Suprapubic skin (tissue), 4 donors: ENCODE data around the gene NME3. TPM values are rescaled to one million over a fixed set of nuclear protein-coding genes. Genes with fewer than 3 reads are reported as not detected.

Source experiments
- DNase-seq, 2 donors: peaks; one replicate each; pipeline ENCODE4 v3.0.0-alpha.2; 2019; ENCODE audit warnings: low spot score in 2 of 2
- H3K27ac ChIP-seq: fragments of 200-600 bp; sonication (generic); one replicate; pipeline ENCODE4 v1.5.1; 2019
- H3K27me3 ChIP-seq: fragments of 200-600 bp; sonication (generic); one replicate; pipeline ENCODE4 v1.5.1; 2019
- H3K36me3 ChIP-seq: fragments of 200-600 bp; sonication (generic); one replicate; pipeline ENCODE4 v1.5.1; 2019
- H3K4me1 ChIP-seq: fragments of 200-600 bp; sonication (generic); one replicate; pipeline ENCODE4 v1.5.1; 2019
- H3K4me3 ChIP-seq: fragments of 200-600 bp; sonication (generic); one replicate; pipeline ENCODE4 v1.5.1; 2019; ENCODE audit warnings: mild to moderate bottlenecking
- H3K9me3 ChIP-seq: fragments of 200-600 bp; sonication (generic); one replicate; pipeline ENCODE4 v1.5.1; 2019
- EP300 ChIP-seq: sonication (generic); formaldehyde crosslinking; IDR thresholded peaks from one replicate; pipeline ENCODE4 v1.6.1; 2017; ENCODE audit warnings: antibody characterized with exemption
- POLR2A ChIP-seq, 2 donors: fragments of 450-650 bp; IDR thresholded peaks; one replicate each; pipeline ENCODE4 v1.6.1; 2017; ENCODE audit warnings: antibody characterized with exemption in 2 of 2, mild to moderate bottlenecking in 2 of 2, moderate library complexity in 2 of 2
- POLR2AphosphoS5 ChIP-seq, 3 donors: sonication (generic); formaldehyde crosslinking; IDR thresholded peaks; one replicate each; pipeline ENCODE4 v1.6.1; 2017; ENCODE audit warnings: antibody characterized with exemption in 3 of 3
- WGBS: methylation state at CpG from one replicate; pipeline ENCODE4 v1.1.5; 2018; 5-methylcytosine and 5-hydroxymethylcytosine counted together
- total RNA-seq, 4 donors: library from RNA; depleted of rRNA; stranded (reverse); fragments of >200 nt; gene quantifications; one replicate each; pipeline ENCODE4 v1.1.0, GENCODE V29; 2016
- TF ChIP-seq, protein P1 (sequence below), 2 donors: fragments of 200-600 bp in 1 of 2; fragments of 450-650 bp in 1 of 2; sonication (generic) in 1 of 2; IDR thresholded peaks; one replicate each; pipeline ENCODE4 v1.5.1; 2016 to 2019; ENCODE audit warnings: antibody characterized with exemption in 2 of 2, mild to moderate bottlenecking in 1 of 2, moderate library complexity in 1 of 2

Gene NME3
- total RNA-seq: 100 to 1,000 TPM in 3 of 4 donors, 10 to 100 TPM in 1; 76.9 to 115 (median 103) TPM

DNA sequence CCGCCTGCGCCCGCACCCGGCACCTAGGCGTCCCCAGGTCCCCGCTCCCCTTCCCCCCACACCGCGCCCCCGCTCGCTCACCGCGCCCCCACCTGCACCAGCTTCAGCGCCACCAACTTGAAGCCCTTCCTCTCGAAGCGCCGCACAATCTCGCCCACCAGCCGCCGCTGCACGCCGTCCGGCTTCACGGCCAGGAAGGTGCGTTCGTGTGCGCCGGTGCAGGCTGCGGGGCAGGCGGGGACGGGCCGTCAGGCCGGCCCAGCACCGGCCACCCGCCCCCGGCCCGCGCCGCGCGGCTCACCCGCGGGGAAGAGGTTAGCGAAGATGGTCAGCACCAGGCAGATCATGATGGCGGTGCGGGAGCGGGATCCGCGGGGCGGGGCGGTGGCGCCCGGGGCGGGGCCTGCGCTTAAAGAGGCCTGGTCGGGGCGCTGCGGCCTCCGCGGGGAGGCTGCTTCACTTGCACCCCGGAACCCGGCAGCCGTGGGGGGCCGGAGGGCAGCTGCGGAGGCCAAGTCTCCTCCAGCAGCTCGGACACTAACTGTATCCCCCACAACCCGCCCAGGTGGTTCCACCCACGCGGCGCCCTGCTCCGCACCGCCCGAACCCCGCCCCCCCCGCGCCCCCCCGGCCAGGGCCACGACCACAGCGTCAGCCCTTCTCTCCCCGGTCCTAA lies at the start of gene NME3:
Gene NME3 (minus strand): TSS at position 356 of the 676 bp plus-strand sequence. CDS start 9 bp downstream, at position 347.
- no peaks in the 10 kb centered on the region for H3K27me3 ChIP-seq
- 3% methylated on average over 7 of the region's 79 CpGs for WGBS
- TF ChIP-seq, protein P1, sequence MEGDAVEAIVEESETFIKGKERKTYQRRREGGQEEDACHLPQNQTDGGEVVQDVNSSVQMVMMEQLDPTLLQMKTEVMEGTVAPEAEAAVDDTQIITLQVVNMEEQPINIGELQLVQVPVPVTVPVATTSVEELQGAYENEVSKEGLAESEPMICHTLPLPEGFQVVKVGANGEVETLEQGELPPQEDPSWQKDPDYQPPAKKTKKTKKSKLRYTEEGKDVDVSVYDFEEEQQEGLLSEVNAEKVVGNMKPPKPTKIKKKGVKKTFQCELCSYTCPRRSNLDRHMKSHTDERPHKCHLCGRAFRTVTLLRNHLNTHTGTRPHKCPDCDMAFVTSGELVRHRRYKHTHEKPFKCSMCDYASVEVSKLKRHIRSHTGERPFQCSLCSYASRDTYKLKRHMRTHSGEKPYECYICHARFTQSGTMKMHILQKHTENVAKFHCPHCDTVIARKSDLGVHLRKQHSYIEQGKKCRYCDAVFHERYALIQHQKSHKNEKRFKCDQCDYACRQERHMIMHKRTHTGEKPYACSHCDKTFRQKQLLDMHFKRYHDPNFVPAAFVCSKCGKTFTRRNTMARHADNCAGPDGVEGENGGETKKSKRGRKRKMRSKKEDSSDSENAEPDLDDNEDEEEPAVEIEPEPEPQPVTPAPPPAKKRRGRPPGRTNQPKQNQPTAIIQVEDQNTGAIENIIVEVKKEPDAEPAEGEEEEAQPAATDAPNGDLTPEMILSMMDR (IDR thresholded peaks at IDR 0.05): no peak
- TF ChIP-seq POLR2A (IDR thresholded peaks at IDR 0.05) (no peak), POLR2AphosphoS5 (IDR thresholded peaks at IDR 0.05) (no peak), EP300 (no peak)
- H3K36me3 ChIP-seq: peaks cover 37% of the 10 kb centered on the region
- peak within 1 kb of the TSS; percentile 94 for H3K27ac ChIP-seq
- peak; percentile 88 to 92 for DNase-seq
- no peaks in the 10 kb centered on the region for H3K9me3 ChIP-seq
- H3K4me3 ChIP-seq: peak within 1 kb of the TSS; percentile 92
- peaks cover 47% of the 10 kb centered on the region for H3K4me1 ChIP-seq

DNA sequence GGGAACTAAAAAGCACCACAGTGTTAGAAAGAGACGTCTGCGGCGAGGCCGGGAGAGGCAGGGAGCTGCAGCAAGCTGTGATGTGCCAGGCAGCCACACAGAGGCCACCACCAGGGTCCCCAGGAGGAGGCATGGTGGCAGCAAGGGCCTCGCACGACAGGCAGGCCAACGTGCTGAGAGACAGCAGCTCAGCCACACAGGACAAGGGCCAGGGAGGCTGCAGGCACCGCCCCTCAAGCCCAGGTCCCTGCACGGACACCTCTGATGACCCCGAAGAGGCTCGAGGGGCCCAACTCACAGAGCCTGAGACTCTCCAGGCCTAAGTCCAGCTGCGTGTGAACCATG lies 49.6 kb upstream of the NME3 start:
- Histone ChIP-seq H3K36me3 (peaks cover 65% of the 10 kb centered on the region), H3K27me3 (no peaks in the 10 kb centered on the region), H3K4me3 (no peak overlapping the region), H3K27ac (no peak overlapping the region), H3K9me3 (no peaks in the 10 kb centered on the region), H3K4me1 (peaks cover 13% of the 10 kb centered on the region)
- TF ChIP-seq POLR2AphosphoS5 (IDR thresholded peaks at IDR 0.05) (no peak), EP300 (no peak), POLR2A (IDR thresholded peaks at IDR 0.05) (no peak)
- TF ChIP-seq, protein P1 (IDR thresholded peaks at IDR 0.05): no peak
- WGBS: 97% methylated on average over 11 of the region's 12 CpGs
- no peak for DNase-seq

DNA sequence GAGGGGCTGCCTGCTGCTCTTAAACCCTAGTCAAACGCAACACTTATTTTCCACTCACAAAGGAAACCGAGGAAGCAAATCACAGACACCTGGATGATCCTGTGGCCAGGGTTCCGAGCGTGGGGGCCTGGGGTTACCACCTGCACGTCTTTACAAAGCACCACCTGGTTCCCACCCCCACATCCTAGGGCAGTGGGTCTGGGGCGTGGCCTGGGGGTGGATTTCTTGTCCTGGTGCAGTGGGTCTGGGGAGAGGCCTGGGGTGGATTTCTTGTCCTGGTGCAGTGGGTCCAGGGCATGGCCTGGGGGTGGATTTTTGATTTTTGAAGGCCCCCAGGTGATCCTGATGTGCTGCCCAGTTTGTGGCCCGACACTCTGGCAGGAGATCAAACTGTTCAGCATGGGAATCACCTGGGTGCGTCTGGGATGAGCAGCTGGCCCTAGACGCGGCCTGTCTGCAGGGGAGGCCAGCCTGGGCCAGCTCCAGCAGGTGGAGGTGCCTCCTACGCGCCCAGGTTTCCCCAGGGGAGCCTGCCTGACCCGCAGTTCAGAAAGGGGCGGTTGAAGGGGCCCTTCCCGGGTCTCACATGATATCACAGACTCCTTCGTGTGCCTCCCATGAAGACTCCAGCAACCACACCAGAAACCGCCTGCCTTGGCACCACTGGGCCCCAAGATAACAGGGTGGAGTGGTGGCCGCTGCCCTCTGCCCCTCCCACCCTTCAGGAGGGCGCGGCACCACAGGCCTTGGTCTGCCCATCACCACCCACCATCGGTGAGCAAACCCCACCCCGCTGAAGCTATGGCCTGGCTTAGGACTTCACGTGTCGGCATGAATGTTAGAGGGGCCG lies 49.0 kb upstream of the NME3 start:
- 94% methylated on average over 8 of the region's 25 CpGs for WGBS
- peak in 1 of 2 donors; percentile 56 for DNase-seq
- Histone ChIP-seq H3K27ac (no peak overlapping the region), H3K4me1 (peaks cover 7% of the 10 kb centered on the region), H3K4me3 (no peak overlapping the region), H3K27me3 (no peaks in the 10 kb centered on the region), H3K9me3 (no peaks in the 10 kb centered on the region), H3K36me3 (peaks cover 69% of the 10 kb centered on the region)
- no peak for TF ChIP-seq POLR2AphosphoS5 (IDR thresholded peaks at IDR 0.05)
- TF ChIP-seq, protein P1 (IDR thresholded peaks at IDR 0.05): no peak
- no peak for TF ChIP-seq POLR2A (IDR thresholded peaks at IDR 0.05)
- TF ChIP-seq EP300: no peak

DNA sequence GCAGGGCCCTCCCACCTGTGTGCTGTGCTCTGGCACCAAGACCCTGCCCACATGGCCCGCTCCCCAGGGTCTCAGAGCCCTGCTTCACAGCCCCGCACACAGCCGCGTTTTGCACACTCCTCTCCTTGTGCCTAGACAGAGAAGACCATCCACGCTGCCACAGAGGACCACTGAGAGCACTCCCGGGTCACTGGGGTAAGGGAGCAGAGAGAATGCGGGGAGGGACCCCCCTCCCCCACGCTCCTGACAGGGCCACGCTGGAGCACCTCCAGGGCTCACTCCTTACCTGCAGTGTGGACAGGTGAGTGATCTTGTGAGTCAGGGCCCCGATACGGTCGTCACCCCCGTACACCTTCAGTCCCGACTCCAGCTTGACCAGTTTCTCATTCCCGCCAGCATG lies 48.3 kb upstream of the NME3 start:
- H3K4me3 ChIP-seq: no peak overlapping the region
- peaks cover 72% of the 10 kb centered on the region for H3K36me3 ChIP-seq
- 90% methylated on average over 10 of the region's 15 CpGs for WGBS
- H3K27me3 ChIP-seq: no peaks in the 10 kb centered on the region
- no peak overlapping the region for H3K27ac ChIP-seq
- peak in 1 of 2 donors; percentile 46 for DNase-seq
- TF ChIP-seq POLR2AphosphoS5 (IDR thresholded peaks at IDR 0.05) (no peak), EP300 (no peak), POLR2A (IDR thresholded peaks at IDR 0.05) (no peak)
- TF ChIP-seq, protein P1 (IDR thresholded peaks at IDR 0.05): no peak
- no peaks in the 10 kb centered on the region for H3K4me1 ChIP-seq
- no peaks in the 10 kb centered on the region for H3K9me3 ChIP-seq
